Measurements from ENCODE around the gene ADAMTS8. TPM values are rescaled to one million over a fixed set of nuclear protein-coding genes. Genes with fewer than 3 reads are reported as not detected.

Gene ADAMTS8
- total RNA-seq, 5 donors from 2014 or later (not counting 1 experiment from before 2014, with no cell fraction given), result 0.06 to 0.12 (median 0.07) TPM; not detected in 2

GRCh38 chr11:130422251-130422995 is 6.0 kb downstream of the ADAMTS8 start:
- Mint-ChIP-seq H3K4me3 (no peak overlapping the region), H3K9me3 (no peaks in the 10 kb centered on the region), H3K27ac (no peak overlapping the region), H3K27me3 (peaks cover 34 to 59% of the 10 kb centered on the region in 2 donors), H3K36me3 (no peaks in the 10 kb centered on the region), H3K4me1 (peaks cover 0 to 5% (median 5%) of the 10 kb centered on the region in 3 donors)
- CTCF ChIA-PET, result no interaction called here
- no peaks in the 10 kb centered on the region for H3K9me3 ChIP-seq
- H3K36me3 ChIP-seq (ENCODE audit: control insufficient read depth in 2 of 2, extremely low read depth in 1 of 2, insufficient read depth in 1 of 2, low read length in 1 of 2), result no peaks in the 10 kb centered on the region
- 94% methylated on average over 3 of the region's 22 CpGs for WGBS (ENCODE audit: insufficient coverage)
- H3K4me1 ChIP-seq (ENCODE audit: control insufficient read depth in 1 of 2, extremely low read depth in 1 of 2, insufficient read depth in 2 of 2, low read length in 2 of 2), result peaks cover 0 to 1% of the 10 kb centered on the region in 2 experiments
- no peak for ATAC-seq (replicated peaks in 1 of 4)
- DNase-seq, result no peak
- POLR2A ChIA-PET, result no interaction called here
- H3K4me3 ChIP-seq (ENCODE audit: control insufficient read depth in 1 of 2, extremely low read depth in 1 of 2, low read length in 1 of 2), result no peak overlapping the region
- no peak overlapping the region for H3K27ac ChIP-seq (ENCODE audit: low read length)
- H3K27me3 ChIP-seq (replicated peaks in 1 of 2; ENCODE audit: control insufficient read depth in 2 of 2, extremely low read depth in 1 of 2, insufficient read depth in 2 of 2, low read length in 1 of 2), result peaks cover 2 to 66% of the 10 kb centered on the region in 2 experiments

- CTCF ChIA-PET, result no interaction called here
- Histone ChIP-seq H3K9me3 (no peaks in the 10 kb centered on the region), H3K4me1 (ENCODE audit: control insufficient read depth in 1 of 2, extremely low read depth in 1 of 2, insufficient read depth in 2 of 2, low read length in 2 of 2) (no peaks in the 10 kb centered on the region), H3K36me3 (ENCODE audit: control insufficient read depth in 2 of 2, extremely low read depth in 1 of 2, insufficient read depth in 1 of 2, low read length in 1 of 2) (no peaks in the 10 kb centered on the region), H3K27ac (ENCODE audit: low read length) (no peak overlapping the region), H3K27me3 (replicated peaks in 1 of 2; ENCODE audit: control insufficient read depth in 2 of 2, extremely low read depth in 1 of 2, insufficient read depth in 2 of 2, low read length in 1 of 2) (peaks cover 0 to 61% of the 10 kb centered on the region in 2 experiments), H3K4me3 (ENCODE audit: control insufficient read depth in 1 of 2, extremely low read depth in 1 of 2, low read length in 1 of 2) (no peak overlapping the region)
- no peak for ATAC-seq (replicated peaks in 1 of 4)
- Mint-ChIP-seq H3K4me1 (no peaks in the 10 kb centered on the region), H3K27ac (no peak overlapping the region), H3K36me3 (no peaks in the 10 kb centered on the region), H3K4me3 (no peak overlapping the region), H3K9me3 (no peaks in the 10 kb centered on the region), H3K27me3 (peaks cover 30 to 55% of the 10 kb centered on the region in 2 donors)
- no peak for DNase-seq
- 73% methylated on average over 7 of the region's 8 CpGs for WGBS (ENCODE audit: insufficient coverage)
- POLR2A ChIA-PET, result no interaction called here
Observed at GRCh38 chr11:130421697-130422096, 6.7 kb downstream of the ADAMTS8 start.

- Histone ChIP-seq H3K36me3 (ENCODE audit: control insufficient read depth in 2 of 2, extremely low read depth in 1 of 2, insufficient read depth in 1 of 2, low read length in 1 of 2) (no peaks in the 10 kb centered on the region), H3K9me3 (no peaks in the 10 kb centered on the region), H3K4me3 (ENCODE audit: control insufficient read depth in 1 of 2, extremely low read depth in 1 of 2, low read length in 1 of 2) (no peak overlapping the region), H3K4me1 (ENCODE audit: control insufficient read depth in 1 of 2, extremely low read depth in 1 of 2, insufficient read depth in 2 of 2, low read length in 2 of 2) (no peaks in the 10 kb centered on the region), H3K27ac (ENCODE audit: low read length) (no peak overlapping the region), H3K27me3 (replicated peaks in 1 of 2; ENCODE audit: control insufficient read depth in 2 of 2, extremely low read depth in 1 of 2, insufficient read depth in 2 of 2, low read length in 1 of 2) (peaks cover 0 to 61% of the 10 kb centered on the region in 2 experiments)
- POLR2A ChIA-PET, result no interaction called here
- no peak overlapping the region for H3K4me3 Mint-ChIP-seq
- no peaks in the 10 kb centered on the region for H3K9me3 Mint-ChIP-seq
- no peaks in the 10 kb centered on the region for H3K36me3 Mint-ChIP-seq
- ATAC-seq (replicated peaks in 1 of 4) (no peak), DNase-seq (no peak)
- no peaks in the 10 kb centered on the region for H3K4me1 Mint-ChIP-seq
- CTCF ChIA-PET, result no interaction called here
- H3K27me3 Mint-ChIP-seq, result peaks cover 28 to 54% of the 10 kb centered on the region in 2 donors
- no peak overlapping the region for H3K27ac Mint-ChIP-seq
- WGBS (ENCODE audit: insufficient coverage), result 79% methylated on average over 5 of the region's 7 CpGs
Observed at GRCh38 chr11:130421199-130421585, 7.2 kb downstream of the ADAMTS8 start.

- ChIA-PET POLR2A (no interaction called here), CTCF (interaction anchor here in 1 of 2 donors (0.5 kb wide), 1 partner anchor 373 kb away, joined by 5 read pairs; no protein-coding TSS in a partner anchor)
- Mint-ChIP-seq H3K36me3 (no peaks in the 10 kb centered on the region), H3K27ac (no peak overlapping the region), H3K4me1 (no peaks in the 10 kb centered on the region), H3K4me3 (no peak overlapping the region), H3K27me3 (peaks cover 28 to 51% of the 10 kb centered on the region in 2 donors), H3K9me3 (no peaks in the 10 kb centered on the region)
- WGBS (ENCODE audit: insufficient coverage), result 75% methylated on average over 10 of the region's 14 CpGs
- H3K4me1 ChIP-seq (ENCODE audit: control insufficient read depth in 1 of 2, extremely low read depth in 1 of 2, insufficient read depth in 2 of 2, low read length in 2 of 2), result no peaks in the 10 kb centered on the region
- H3K36me3 ChIP-seq (ENCODE audit: control insufficient read depth in 2 of 2, extremely low read depth in 1 of 2, insufficient read depth in 1 of 2, low read length in 1 of 2), result no peaks in the 10 kb centered on the region
- DNase-seq, result no peak
- no peaks in the 10 kb centered on the region for H3K9me3 ChIP-seq
- peaks cover 0 to 61% of the 10 kb centered on the region in 2 experiments for H3K27me3 ChIP-seq (replicated peaks in 1 of 2; ENCODE audit: control insufficient read depth in 2 of 2, extremely low read depth in 1 of 2, insufficient read depth in 2 of 2, low read length in 1 of 2)
- no peak for ATAC-seq (replicated peaks in 1 of 4)
- no peak overlapping the region for H3K4me3 ChIP-seq (ENCODE audit: control insufficient read depth in 1 of 2, extremely low read depth in 1 of 2, low read length in 1 of 2)
- no peak overlapping the region for H3K27ac ChIP-seq (ENCODE audit: low read length)
Observed at GRCh38 chr11:130420478-130421198, 7.8 kb downstream of the ADAMTS8 start.

GRCh38 chr11:130418756-130419155 is 9.7 kb downstream of the ADAMTS8 start:
- Mint-ChIP-seq H3K27me3 (peaks cover 13 to 44% of the 10 kb centered on the region in 2 donors), H3K4me3 (no peak overlapping the region), H3K27ac (no peak overlapping the region), H3K4me1 (no peaks in the 10 kb centered on the region), H3K9me3 (no peaks in the 10 kb centered on the region), H3K36me3 (no peaks in the 10 kb centered on the region)
- Histone ChIP-seq H3K27me3 (replicated peaks in 1 of 2; ENCODE audit: control insufficient read depth in 2 of 2, extremely low read depth in 1 of 2, insufficient read depth in 2 of 2, low read length in 1 of 2) (peaks cover 0 to 54% of the 10 kb centered on the region in 2 experiments), H3K27ac (ENCODE audit: low read length) (no peak overlapping the region), H3K4me1 (ENCODE audit: control insufficient read depth in 1 of 2, extremely low read depth in 1 of 2, insufficient read depth in 2 of 2, low read length in 2 of 2) (no peaks in the 10 kb centered on the region), H3K9me3 (no peaks in the 10 kb centered on the region), H3K36me3 (ENCODE audit: control insufficient read depth in 2 of 2, extremely low read depth in 1 of 2, insufficient read depth in 1 of 2, low read length in 1 of 2) (no peaks in the 10 kb centered on the region), H3K4me3 (ENCODE audit: control insufficient read depth in 1 of 2, extremely low read depth in 1 of 2, low read length in 1 of 2) (no peak overlapping the region)
- ChIA-PET POLR2A (no interaction called here), CTCF (interaction anchor here in 1 of 2 donors (0.6 kb wide), 1 partner anchor 23 kb away, joined by 3 read pairs; no protein-coding TSS in a partner anchor)
- WGBS (ENCODE audit: insufficient coverage), result 44% methylated on average over 5 of the region's 12 CpGs
- no peak for ATAC-seq (replicated peaks in 1 of 4)
- DNase-seq, result no peak

- H3K27me3 Mint-ChIP-seq, result peaks cover 13 to 43% of the 10 kb centered on the region in 2 donors
- 93% methylated on average over 4 of the region's 5 CpGs for WGBS (ENCODE audit: insufficient coverage)
- no peak overlapping the region for H3K27ac Mint-ChIP-seq
- H3K4me3 ChIP-seq (ENCODE audit: control insufficient read depth in 1 of 2, extremely low read depth in 1 of 2, low read length in 1 of 2), result no peak overlapping the region
- DNase-seq, result no peak
- H3K9me3 Mint-ChIP-seq, result no peaks in the 10 kb centered on the region
- POLR2A ChIA-PET, result no interaction called here
- no peaks in the 10 kb centered on the region for H3K9me3 ChIP-seq
- H3K27ac ChIP-seq (ENCODE audit: low read length), result no peak overlapping the region
- no peaks in the 10 kb centered on the region for H3K4me1 ChIP-seq (ENCODE audit: control insufficient read depth in 1 of 2, extremely low read depth in 1 of 2, insufficient read depth in 2 of 2, low read length in 2 of 2)
- no peaks in the 10 kb centered on the region for H3K4me1 Mint-ChIP-seq
- peaks cover 0 to 49% of the 10 kb centered on the region in 2 experiments for H3K27me3 ChIP-seq (replicated peaks in 1 of 2; ENCODE audit: control insufficient read depth in 2 of 2, extremely low read depth in 1 of 2, insufficient read depth in 2 of 2, low read length in 1 of 2)
- no peak for ATAC-seq (replicated peaks in 1 of 4)
- CTCF ChIA-PET, result interaction anchor here in 1 of 2 donors (0.6 kb wide), 1 partner anchor 24 kb away, joined by 3 read pairs; no protein-coding TSS in a partner anchor
- no peaks in the 10 kb centered on the region for H3K36me3 Mint-ChIP-seq
- no peak overlapping the region for H3K4me3 Mint-ChIP-seq
- no peaks in the 10 kb centered on the region for H3K36me3 ChIP-seq (ENCODE audit: control insufficient read depth in 2 of 2, extremely low read depth in 1 of 2, insufficient read depth in 1 of 2, low read length in 1 of 2)
Observed at GRCh38 chr11:130418210-130418609, 10.2 kb downstream of the ADAMTS8 start.
